B cell (primary cell): ENCODE measurements around the gene ALMS1. TPM values are rescaled to one million over a fixed set of nuclear protein-coding genes. Genes with fewer than 3 reads are reported as not detected.
"Not testable (repeated sequence)": the region's sequence is repeated elsewhere in the genome, so short reads cannot be mapped to it uniquely, and the experiment has no call there.

ENCODE experiments used
- ATAC-seq: fragments of 200-7000 bp; cut with Tn5 transposase; one replicate; pipeline ENCODE4 v1.10.0; 2021; ENCODE audit warnings: low read depth, mild to moderate bottlenecking, moderate number of reproducible peaks, moderate library complexity
- CTCF ChIA-PET: fragments of 350-600 bp; sonication (Branson Sonifier 250); formaldehyde crosslinking; loops from one replicate; lab custom pipeline; 2021; ENCODE audit warnings: antibody characterized with exemption, inconsistent platforms; lab: Charles Lee
- POLR2A ChIA-PET: fragments of 350-600 bp; sonication (Branson Sonifier 250); formaldehyde crosslinking; loops from one replicate; lab custom pipeline; 2021; ENCODE audit warnings: antibody characterized with exemption; lab: Charles Lee
- DNase-seq: peaks from one replicate; pipeline ENCODE4 v3.0.0; 2013
- H2AFZ ChIP-seq: 2 replicates; pipeline ENCODE4 v1.6.1; 2012; ENCODE audit warnings: mild to moderate bottlenecking, low read depth, low read length; ENCODE audit not compliant: insufficient read depth, poor library complexity, severe bottlenecking
- H3K27ac ChIP-seq, 2 donors: 1 replicate in 1 of 2; 2 replicates in 1 of 2; pipeline ENCODE4 v1.5.1; 2012 to 2013; ENCODE audit warnings: low read length in 2 of 2, mild to moderate bottlenecking in 2 of 2, moderate library complexity in 1 of 2
- H3K27me3 ChIP-seq, 4 experiments: fragments of 200-600 bp in 1 of 4; sonication (generic) in 1 of 4; replicated peaks in 1 of 4; 1 replicate in 2 of 4; 2 replicates in 2 of 4; pipeline versions ENCODE4 v1.6.1 to v1.7.0; 2013 to 2016; ENCODE audit warnings: low read length in 3 of 4, mild to moderate bottlenecking in 2 of 4, mixed read lengths in 1 of 4, moderate library complexity in 1 of 4; ENCODE audit not compliant: insufficient read depth in 4 of 4, control insufficient read depth in 3 of 4; ENCODE audit errors: control extremely low read depth in 1 of 4
- H3K36me3 ChIP-seq, 2 experiments: replicated peaks in 1 of 2; 1 replicate in 1 of 2; 2 replicates in 1 of 2; pipeline versions ENCODE4 v1.6.1 to v1.7.1; 2013; ENCODE audit warnings: low read length in 1 of 2; ENCODE audit not compliant: insufficient read depth in 2 of 2, control insufficient read depth in 1 of 2; ENCODE audit errors: control extremely low read depth in 1 of 2, extremely low read depth in 1 of 2
- H3K4me1 ChIP-seq, 2 donors: fragments of 200-600 bp in 1 of 2; sonication (generic) in 1 of 2; 1 replicate in 1 of 2; 2 replicates in 1 of 2; pipeline versions ENCODE4 v1.5.1 to v1.6.1; 2013 to 2017; ENCODE audit warnings: low read length in 2 of 2; ENCODE audit not compliant: control insufficient read depth in 2 of 2, insufficient read depth in 2 of 2
- H3K4me2 ChIP-seq: replicated peaks from 2 replicates; pipeline ENCODE3; 2012; ENCODE audit warnings: mild to moderate bottlenecking, low read depth, low read length; ENCODE audit not compliant: poor library complexity, severe bottlenecking
- H3K4me3 ChIP-seq, 5 experiments: fragments of 200-600 bp in 1 of 5; sonication (generic) in 1 of 5; 1 replicate in 3 of 5; 2 replicates in 2 of 5; pipeline versions ENCODE4 v1.5.1 to v1.7.0; 2011 to 2016; ENCODE audit warnings: low read length in 4 of 5, mild to moderate bottlenecking in 4 of 5, low read depth in 2 of 5, control low read depth in 1 of 5, moderate library complexity in 1 of 5; ENCODE audit not compliant: insufficient read depth in 1 of 5; ENCODE audit errors: control extremely low read depth in 1 of 5, extremely low read depth in 1 of 5
- H3K79me2 ChIP-seq: fragments of 200-600 bp; sonication (generic); one replicate; pipeline ENCODE4 v1.6.0; 2016; ENCODE audit warnings: low read length; ENCODE audit not compliant: control insufficient read depth, insufficient read depth
- H3K9ac ChIP-seq: fragments of 200-600 bp; sonication (generic); 2 replicates; pipeline ENCODE4 v1.6.1; 2017; ENCODE audit warnings: mild to moderate bottlenecking, low read length, moderate library complexity
- H3K9me3 ChIP-seq, 3 donors: one replicate each; pipeline versions ENCODE4 v1.6.1 to v1.7.1; 2013; ENCODE audit warnings: low read length in 2 of 3; ENCODE audit not compliant: control insufficient read depth in 2 of 3, insufficient read depth in 1 of 3; ENCODE audit errors: control extremely low read depth in 1 of 3
- H4K20me1 ChIP-seq: 2 replicates; pipeline ENCODE4 v1.6.0; 2012; ENCODE audit warnings: mild to moderate bottlenecking, low read length; ENCODE audit not compliant: insufficient read depth, control insufficient read depth, poor library complexity, severe bottlenecking
- H3K27ac Mint-ChIP-seq: one replicate; pipeline ENCODE4 v1.8.0; 2021; ENCODE audit warnings: mixed read lengths
- H3K27me3 Mint-ChIP-seq: one replicate; pipeline ENCODE4 v1.8.0; 2021; ENCODE audit warnings: mixed read lengths
- H3K4me1 Mint-ChIP-seq: one replicate; pipeline ENCODE4 v1.8.0; 2021; ENCODE audit warnings: mixed read lengths
- H3K4me3 Mint-ChIP-seq: one replicate; pipeline ENCODE4 v1.8.0; 2021; ENCODE audit warnings: mixed read lengths
- H3K9me3 Mint-ChIP-seq: one replicate; pipeline ENCODE4 v1.8.0; 2022; ENCODE audit warnings: mixed read lengths; ENCODE audit not compliant: insufficient read depth
- WGBS: methylation state at CpG from one replicate; pipeline ENCODE4 v1.1.5; 2013; ENCODE audit warnings: missing lambda C conversion rate; ENCODE audit not compliant: insufficient coverage; 5-methylcytosine and 5-hydroxymethylcytosine counted together
- intact Hi-C: fragments of 100-400 bp; cut with micrococcal nuclease; formaldehyde crosslinking; loops from one replicate; pipeline ENCODE4 v1.10.0; 2022
- polyA plus RNA-seq: library from polyadenylated mRNA; depleted of rRNA; stranded (reverse); fragments of >200 nt; gene quantifications from 2 replicates; pipeline ENCODE4 v1.2.3, GENCODE V29; 2012
- total RNA-seq, 2 donors: library from RNA; stranded (reverse); fragments of 120-200 nt in 1 of 2; gene quantifications; 1 replicate in 1 of 2; 2 replicates in 1 of 2; pipeline versions ENCODE4 v1.2.3 to v1.2.4, GENCODE V29; 2013 to 2022

The ALMS1 gene
- total and polyA plus RNA-seq, 2 donors (not counting 1 experiment from before 2014, with no cell fraction given): 4.8 to 32.1 TPM

- intact Hi-C loops, H3K9ac ChIP-seq, H3K27ac ChIP-seq, H3K9me3 Mint-ChIP-seq, CTCF ChIA-PET, DNase-seq, H3K79me2 ChIP-seq, H3K4me3 ChIP-seq, H4K20me1 ChIP-seq, POLR2A ChIA-PET, H3K27me3 Mint-ChIP-seq, H3K4me1 Mint-ChIP-seq, H3K36me3 ChIP-seq, ATAC-seq, H3K27ac Mint-ChIP-seq, H2AFZ ChIP-seq, H3K27me3 ChIP-seq, H3K4me3 Mint-ChIP-seq, H3K4me1 ChIP-seq, H3K9me3 ChIP-seq, H3K4me2 ChIP-seq: not testable (repeated sequence)
- no CpG with 5 or more reads among the region's 9 CpGs for WGBS
Measured at GRCh38 chr2:73624625-73625024, 239.0 kb downstream of the ALMS1 start.

DNA sequence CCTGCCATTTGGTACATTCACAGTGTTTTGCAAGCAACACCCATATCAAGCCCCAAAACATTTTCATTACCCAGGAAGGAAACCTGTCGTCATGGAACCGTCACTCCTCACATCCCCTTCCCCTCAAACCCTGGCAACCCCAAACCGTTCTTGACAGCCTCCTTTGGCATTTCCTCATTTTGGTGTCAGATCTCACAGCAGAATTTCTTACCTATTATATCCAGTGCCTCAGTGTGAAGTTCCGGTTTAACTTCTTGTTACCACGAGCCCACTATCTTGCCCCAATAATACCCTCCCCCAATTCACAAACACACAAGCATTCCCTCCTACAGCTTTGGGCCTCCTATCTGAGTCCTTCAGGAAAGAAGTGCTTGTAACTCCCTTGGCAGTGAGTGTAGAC, 240.6 kb downstream of the ALMS1 start:
- intact Hi-C loops, H3K9ac ChIP-seq, H3K27ac ChIP-seq, DNase-seq, H3K9me3 Mint-ChIP-seq, H3K36me3 ChIP-seq, H3K27me3 ChIP-seq, CTCF ChIA-PET, H3K4me3 Mint-ChIP-seq, H2AFZ ChIP-seq, H3K27ac Mint-ChIP-seq, H3K4me1 ChIP-seq, ATAC-seq, H4K20me1 ChIP-seq, H3K9me3 ChIP-seq, H3K79me2 ChIP-seq, POLR2A ChIA-PET, H3K4me2 ChIP-seq, H3K4me1 Mint-ChIP-seq, H3K4me3 ChIP-seq: not testable (repeated sequence)
- 3% methylated on average over 3 of the region's 5 CpGs for WGBS
- H3K27me3 Mint-ChIP-seq: peaks cover 11% of the 10 kb centered on the region

DNA sequence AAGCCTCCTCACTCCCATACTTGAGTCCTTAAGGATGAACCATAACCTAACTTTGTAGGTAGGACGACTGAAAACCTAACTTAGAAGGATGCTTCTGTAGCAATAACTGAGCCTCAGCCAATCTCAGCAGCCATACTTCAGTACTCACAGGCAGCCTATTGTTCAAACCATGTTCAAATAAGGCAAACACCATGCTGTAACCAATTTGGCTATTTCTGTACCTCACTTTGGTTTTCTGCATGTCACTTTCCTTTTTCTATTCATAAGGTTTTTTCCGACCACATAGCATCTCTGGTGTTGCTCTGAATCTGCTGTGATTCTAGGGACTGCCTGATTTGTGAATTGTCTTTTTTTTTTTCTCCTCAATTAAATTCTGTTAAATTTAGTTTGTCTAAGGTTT, 242.9 kb downstream of the ALMS1 start:
- H3K9ac ChIP-seq, H3K27ac ChIP-seq, H3K4me1 ChIP-seq, DNase-seq, H4K20me1 ChIP-seq, H3K4me1 Mint-ChIP-seq, H3K27ac Mint-ChIP-seq, H3K79me2 ChIP-seq, H2AFZ ChIP-seq, CTCF ChIA-PET, H3K4me3 Mint-ChIP-seq, intact Hi-C loops, H3K9me3 ChIP-seq, H3K4me3 ChIP-seq, H3K36me3 ChIP-seq, ATAC-seq, H3K27me3 ChIP-seq, H3K4me2 ChIP-seq, H3K9me3 Mint-ChIP-seq, POLR2A ChIA-PET: not testable (repeated sequence)
- 80% methylated on average over 1 of the region's 2 CpGs for WGBS
- peaks cover 13% of the 10 kb centered on the region for H3K27me3 Mint-ChIP-seq
